Transverse colon (tissue), 4 donors: ENCODE results near the gene ESRRA. TPM values are rescaled to one million over a fixed set of nuclear protein-coding genes. Genes with fewer than 3 reads are reported as not detected.

Experiments
- DNase-seq: peaks from one replicate; pipeline ENCODE4 v3.0.0-alpha.2; 2019
- H3K27ac ChIP-seq, 4 donors: fragments of 200-600 bp; sonication (generic); 2 replicates each; pipeline ENCODE4 v1.5.1; 2016 to 2018; ENCODE audit warnings: inconsistent platforms in 4 of 4
- H3K27me3 ChIP-seq: fragments of 200-600 bp; sonication (generic); 2 replicates; pipeline ENCODE4 v1.5.1; 2017; ENCODE audit warnings: inconsistent platforms
- H3K36me3 ChIP-seq, 4 donors: fragments of 200-600 bp; sonication (generic); 2 replicates each; pipeline ENCODE4 v1.5.1; 2017 to 2019; ENCODE audit warnings: inconsistent platforms in 4 of 4
- H3K4me1 ChIP-seq, 4 donors: fragments of 200-600 bp; sonication (generic); 2 replicates each; pipeline ENCODE4 v1.5.1; 2017 to 2020; ENCODE audit warnings: inconsistent platforms in 4 of 4
- H3K4me3 ChIP-seq, 4 donors: fragments of 200-600 bp; sonication (generic); 1 replicate in 1 of 4; 2 replicates in 3 of 4; pipeline versions ENCODE4 v1.5.1 to v1.6.1; 2017 to 2019; ENCODE audit warnings: inconsistent platforms in 4 of 4
- H3K9me3 ChIP-seq, 2 donors: fragments of 200-600 bp; sonication (generic); 2 replicates each; pipeline ENCODE4 v1.5.1; 2017 to 2019; ENCODE audit warnings: inconsistent platforms in 2 of 2
- CTCF ChIP-seq, 5 experiments: fragments of 200-600 bp in 3 of 5; fragments of 450-650 bp in 2 of 5; sonication (generic) in 3 of 5; IDR thresholded peaks; 1 replicate in 2 of 5; 2 replicates in 3 of 5; pipeline ENCODE4 v1.5.1; 2016 to 2017; ENCODE audit warnings: antibody characterized with exemption in 5 of 5, inconsistent platforms in 3 of 5, mild to moderate bottlenecking in 2 of 5, moderate library complexity in 1 of 5
- EP300 ChIP-seq: sonication (generic); formaldehyde crosslinking; IDR thresholded peaks from one replicate; pipeline ENCODE4 v1.6.1; 2017; ENCODE audit warnings: antibody characterized with exemption, low read depth
- POLR2A ChIP-seq: fragments of 450-650 bp; IDR thresholded peaks from one replicate; pipeline ENCODE4 v1.6.1; 2016; ENCODE audit warnings: antibody characterized with exemption, mild to moderate bottlenecking, moderate library complexity
- POLR2AphosphoS5 ChIP-seq, 3 donors: sonication (generic); formaldehyde crosslinking; IDR thresholded peaks; one replicate each; pipeline ENCODE4 v1.6.1; 2016; ENCODE audit warnings: antibody characterized with exemption in 3 of 3
- WGBS, 2 donors: methylation state at CpG; one replicate each; pipeline ENCODE4 v1.1.5; 2018; ENCODE audit warnings: low coverage in 1 of 2; 5-methylcytosine and 5-hydroxymethylcytosine counted together
- in situ Hi-C, 4 donors: fragments of 200-750 bp; cut with MboI; loops; one replicate each; pipeline versions ENCODE4 v1.15.0 to v1.15.1; 2017; ENCODE audit warnings: low sequenced_read_pairs in 3 of 4, low pct_ligation_motif_present in 1 of 4, low pct_unique_long_range_greater_than_20kb in 1 of 4
- intact Hi-C: fragments of 100-400 bp; cut with DNase I; formaldehyde crosslinking; loops from one replicate; pipeline ENCODE4 v1.15.1; 2023; ENCODE audit warnings: low total_unique reads
- total RNA-seq, 4 donors: library from RNA; depleted of rRNA; stranded (reverse); fragments of >200 nt; gene quantifications; one replicate each; pipeline ENCODE4 v1.1.0, GENCODE V29; 2016

ESRRA gene
- total RNA-seq, 4 donors from 2014 or later: 142 to 272 (median 221) TPM

- 4% methylated on average over 37 of the region's 44 CpGs; no CpG with 5 or more reads in 1 of the 2 donors for WGBS, 2 donors
- peak; percentile 97 for DNase-seq
- Histone ChIP-seq H3K9me3 (no peaks in the 10 kb centered on the region), H3K36me3 (peaks cover 0 to 3% (median 0%) of the 10 kb centered on the region in 4 donors), H3K4me3 (peak within 1 kb of the TSS; percentile 72 to 85 (median 78)), H3K27ac (peak within 1 kb of the TSS; percentile 95 to 99 (median 97)), H3K4me1 (peaks cover 22 to 32% (median 26%) of the 10 kb centered on the region in 4 donors), H3K27me3 (no peaks in the 10 kb centered on the region)
- TF ChIP-seq POLR2A (peak; percentile 85), CTCF (IDR thresholded peaks at IDR 0.05) (no peak), POLR2AphosphoS5 (IDR thresholded peaks at IDR 0.05) (peak; percentile 82 to 87 (median 85)), EP300 (no peak)
- in situ Hi-C loops (no loop called here), intact Hi-C loops (no loop called here)
Observed at GRCh38 chr11:64284048-64284961, 21.0 kb upstream of the ESRRA start, which contains the start of gene BAD. BAD (minus strand) TSS chr11:64284665; CDS start chr11:64284368, 297 bp downstream.

GRCh38 chr11:64284962-64285884, 20.1 kb upstream of the ESRRA start, which contains the start of gene GPR137:
GPR137 (plus strand) TSS chr11:64285848; CDS start chr11:64286525, 677 bp downstream.
- H3K4me1 ChIP-seq: peaks cover 22 to 32% (median 26%) of the 10 kb centered on the region in 4 donors
- H3K27ac ChIP-seq: peak within 1 kb of the TSS; percentile 95 to 99 (median 97)
- intact Hi-C loops (no loop called here), in situ Hi-C loops (no loop called here)
- WGBS, 2 donors: 0% methylated on average over 53 of the region's 102 CpGs; no CpG with 5 or more reads in 1 of the 2 donors
- TF ChIP-seq POLR2AphosphoS5 (IDR thresholded peaks at IDR 0.05) (peak in 2 of 3 donors; percentile 42 to 68), EP300 (no peak), CTCF (IDR thresholded peaks at IDR 0.05) (no peak), POLR2A (peak; percentile 17)
- peaks cover 0 to 3% (median 0%) of the 10 kb centered on the region in 4 donors for H3K36me3 ChIP-seq
- no peaks in the 10 kb centered on the region for H3K9me3 ChIP-seq
- H3K27me3 ChIP-seq: peaks cover 9% of the 10 kb centered on the region
- DNase-seq: peak; percentile 91
- peak within 1 kb of the TSS; percentile 72 to 85 (median 78) for H3K4me3 ChIP-seq

GRCh38 chr11:64285885-64286800, 19.2 kb upstream of the ESRRA start:
- Histone ChIP-seq H3K4me3 (peak overlapping the region; percentile 72 to 85 (median 78)), H3K4me1 (peaks cover 22 to 36% (median 28%) of the 10 kb centered on the region in 4 donors), H3K27ac (peak overlapping the region; percentile 95 to 99 (median 97)), H3K9me3 (no peaks in the 10 kb centered on the region), H3K36me3 (no peaks in the 10 kb centered on the region), H3K27me3 (peaks cover 18% of the 10 kb centered on the region)
- DNase-seq: peak; percentile 49
- 23% methylated on average over 38 of the region's 40 CpGs; no CpG with 5 or more reads in 1 of the 2 donors for WGBS, 2 donors
- in situ Hi-C loops: no loop called here
- TF ChIP-seq CTCF (IDR thresholded peaks at IDR 0.05) (no peak), POLR2A (no peak), POLR2AphosphoS5 (IDR thresholded peaks at IDR 0.05) (no peak), EP300 (no peak)
- intact Hi-C loops: no loop called here
